ENCODE results near the gene ALOX5AP.

Gene ALOX5AP

DNA sequence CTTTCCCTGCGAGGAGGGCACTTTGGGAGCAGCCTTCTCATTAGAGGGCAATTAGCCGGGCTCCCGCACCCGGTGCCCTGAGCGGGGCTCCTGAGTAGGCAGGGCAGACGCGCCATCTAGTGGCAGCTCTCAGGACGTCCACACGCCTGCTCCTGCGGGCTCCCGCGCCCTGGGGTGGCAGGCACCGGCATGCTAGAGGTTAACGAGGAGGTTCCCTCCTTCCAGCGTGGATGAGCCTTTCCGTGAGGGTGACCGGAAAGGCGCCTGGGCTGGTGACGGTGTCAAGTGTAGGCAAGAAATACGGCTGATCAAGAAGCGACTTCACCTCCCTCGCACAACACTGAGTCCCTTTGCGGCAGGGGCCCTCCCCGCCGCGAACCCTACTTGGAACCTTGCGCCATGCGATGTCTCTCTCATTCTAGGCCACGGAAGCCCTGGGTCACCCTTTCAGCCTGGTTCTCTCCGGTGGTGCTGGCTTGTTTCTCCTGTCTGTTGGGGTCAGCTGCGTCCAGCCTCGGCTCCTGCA is 67.7 kb downstream of the ALOX5AP start:
- H3K27ac Mint-ChIP-seq, result no peak overlapping the region
- peak overlapping the region; percentile 44 for H3K4me3 Mint-ChIP-seq
- H3K27me3 Mint-ChIP-seq, result no peaks in the 10 kb centered on the region
- H3K9me3 Mint-ChIP-seq (ENCODE audit: low read depth), result no peaks in the 10 kb centered on the region
- H3K4me1 Mint-ChIP-seq (ENCODE audit: low read depth), result peaks cover 3% of the 10 kb centered on the region
- H3K36me3 Mint-ChIP-seq, result no peaks in the 10 kb centered on the region

- Mint-ChIP-seq H3K9me3 (ENCODE audit: low read depth) (no peaks in the 10 kb centered on the region), H3K27me3 (no peaks in the 10 kb centered on the region), H3K4me1 (ENCODE audit: low read depth) (peaks cover 3% of the 10 kb centered on the region), H3K4me3 (no peak overlapping the region), H3K27ac (no peak overlapping the region), H3K36me3 (no peaks in the 10 kb centered on the region)
These were observed 68.4 kb downstream of the ALOX5AP start for GRCh38 chr13:30803749-30804148.

DNA sequence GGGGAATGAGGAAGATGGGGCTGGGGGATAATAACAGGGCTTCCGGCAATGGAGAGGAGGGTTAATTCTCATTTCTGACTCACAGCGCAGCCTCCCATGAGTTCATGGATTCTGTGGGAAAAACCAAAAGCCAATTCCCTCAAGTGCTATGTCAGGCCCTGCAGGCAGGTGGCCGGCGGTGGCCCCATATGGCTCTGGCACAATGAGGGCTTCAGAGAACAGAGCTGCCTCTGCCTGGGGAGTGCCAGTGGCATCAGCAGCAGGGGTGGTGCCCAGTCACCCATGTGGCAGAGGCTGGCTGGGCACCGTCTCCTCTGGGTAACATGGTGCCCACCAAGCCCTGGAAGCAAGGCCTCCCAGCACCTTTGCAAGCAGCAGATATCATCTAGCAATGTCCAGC is 69.1 kb downstream of the ALOX5AP start:
- Mint-ChIP-seq H3K27me3 (no peaks in the 10 kb centered on the region), H3K4me3 (no peak overlapping the region), H3K4me1 (ENCODE audit: low read depth) (peaks cover 3% of the 10 kb centered on the region), H3K27ac (no peak overlapping the region), H3K36me3 (no peaks in the 10 kb centered on the region), H3K9me3 (ENCODE audit: low read depth) (no peaks in the 10 kb centered on the region)

DNA sequence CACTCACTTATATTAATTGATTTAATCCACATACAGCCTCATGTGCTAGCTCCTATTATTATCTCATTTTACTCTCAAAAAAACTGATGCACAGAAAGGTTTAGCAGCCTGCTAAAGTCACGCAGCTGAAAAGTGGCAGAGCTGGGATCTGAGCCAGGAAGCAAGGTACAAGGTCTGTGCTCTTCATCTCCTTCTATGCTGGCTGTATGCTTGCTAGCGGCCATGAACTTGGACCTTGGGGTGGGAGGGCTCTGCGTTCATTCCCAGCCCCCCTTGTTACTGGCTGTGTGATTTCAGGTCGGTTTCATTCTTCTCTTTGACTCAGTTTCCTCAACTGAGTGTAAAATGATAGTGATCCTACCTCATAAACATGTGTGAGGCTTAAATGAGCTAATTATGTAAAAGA is 69.8 kb downstream of the ALOX5AP start:
- no peaks in the 10 kb centered on the region for H3K27me3 Mint-ChIP-seq
- H3K4me1 Mint-ChIP-seq (ENCODE audit: low read depth), result peaks cover 3% of the 10 kb centered on the region
- no peaks in the 10 kb centered on the region for H3K9me3 Mint-ChIP-seq (ENCODE audit: low read depth)
- no peak overlapping the region for H3K27ac Mint-ChIP-seq
- no peak overlapping the region for H3K4me3 Mint-ChIP-seq
- no peaks in the 10 kb centered on the region for H3K36me3 Mint-ChIP-seq

DNA sequence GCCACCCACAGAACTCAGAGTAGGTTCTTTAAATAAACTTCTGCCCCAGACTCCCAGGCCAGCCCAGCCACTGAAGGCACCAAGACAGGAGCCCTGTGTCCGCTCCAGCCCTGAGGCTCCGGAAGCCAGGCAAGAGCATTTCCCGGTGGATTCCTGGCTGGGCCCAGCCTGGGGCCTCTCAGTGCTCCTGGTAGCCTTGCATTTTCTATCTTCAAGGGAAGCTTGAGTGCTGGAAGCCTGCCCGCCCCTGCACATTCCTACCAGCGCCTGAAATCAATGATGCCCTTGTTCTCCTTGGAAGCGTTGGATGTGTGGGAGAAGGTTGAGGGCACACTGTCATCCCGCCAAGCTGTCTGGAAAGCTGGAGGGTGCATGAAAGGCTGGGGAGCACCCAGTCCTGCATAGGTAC is 70.3 kb downstream of the ALOX5AP start:
- no peak overlapping the region for H3K27ac Mint-ChIP-seq
- H3K4me3 Mint-ChIP-seq, result no peak overlapping the region

GRCh38 chr13:30806784-30807183 is 71.4 kb downstream of the ALOX5AP start:
- Mint-ChIP-seq H3K27me3 (no peaks in the 10 kb centered on the region), H3K36me3 (no peaks in the 10 kb centered on the region), H3K9me3 (ENCODE audit: low read depth) (no peaks in the 10 kb centered on the region), H3K4me3 (no peak overlapping the region), H3K4me1 (ENCODE audit: low read depth) (peaks cover 3% of the 10 kb centered on the region), H3K27ac (no peak overlapping the region)

More for the DNA sequence above, 70.3 kb downstream of the ALOX5AP start:
- H3K9me3 Mint-ChIP-seq (ENCODE audit: low read depth), result no peaks in the 10 kb centered on the region
- H3K36me3 Mint-ChIP-seq, result no peaks in the 10 kb centered on the region
- peaks cover 3% of the 10 kb centered on the region for H3K4me1 Mint-ChIP-seq (ENCODE audit: low read depth)
- H3K27me3 Mint-ChIP-seq, result no peaks in the 10 kb centered on the region

GRCh38 chr13:30807392-30807791 is 72.0 kb downstream of the ALOX5AP start:
- peaks cover 3% of the 10 kb centered on the region for H3K4me1 Mint-ChIP-seq (ENCODE audit: low read depth)
- no peaks in the 10 kb centered on the region for H3K27me3 Mint-ChIP-seq
- H3K9me3 Mint-ChIP-seq (ENCODE audit: low read depth), result no peaks in the 10 kb centered on the region
- no peaks in the 10 kb centered on the region for H3K36me3 Mint-ChIP-seq
- H3K27ac Mint-ChIP-seq, result no peak overlapping the region
- H3K4me3 Mint-ChIP-seq, result no peak overlapping the region

DNA sequence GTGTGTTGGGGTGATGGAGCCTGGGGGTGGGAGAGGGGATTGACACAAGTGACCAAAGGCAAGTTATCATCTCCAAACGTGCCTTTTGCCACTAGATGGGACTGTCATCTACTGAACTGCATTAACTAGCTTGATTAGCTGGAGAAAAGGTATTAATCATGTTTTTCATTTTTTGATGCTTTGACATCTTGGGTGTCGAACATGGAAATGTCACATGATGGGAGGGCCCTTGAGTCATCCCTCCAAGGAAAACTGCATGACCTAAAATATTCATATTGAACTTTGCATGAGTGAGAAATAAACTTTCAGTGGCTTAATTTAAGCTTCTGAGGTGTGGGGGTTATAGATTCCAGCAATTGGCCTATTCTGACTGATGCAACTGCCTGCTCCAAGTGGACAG is 73.3 kb downstream of the ALOX5AP start:
- H3K27ac Mint-ChIP-seq, result no peak overlapping the region
- H3K4me3 Mint-ChIP-seq, result no peak overlapping the region
- H3K4me1 Mint-ChIP-seq (ENCODE audit: low read depth), result no peaks in the 10 kb centered on the region
- no peaks in the 10 kb centered on the region for H3K27me3 Mint-ChIP-seq
- no peaks in the 10 kb centered on the region for H3K36me3 Mint-ChIP-seq
- H3K9me3 Mint-ChIP-seq (ENCODE audit: low read depth), result no peaks in the 10 kb centered on the region

- Mint-ChIP-seq H3K4me1 (ENCODE audit: low read depth) (no peaks in the 10 kb centered on the region), H3K9me3 (ENCODE audit: low read depth) (no peaks in the 10 kb centered on the region), H3K36me3 (no peaks in the 10 kb centered on the region), H3K4me3 (no peak overlapping the region), H3K27ac (no peak overlapping the region), H3K27me3 (no peaks in the 10 kb centered on the region)
These were observed 74.4 kb downstream of the ALOX5AP start for GRCh38 chr13:30809787-30810186.

GRCh38 chr13:30810261-30810701 is 74.9 kb downstream of the ALOX5AP start:
- Mint-ChIP-seq H3K9me3 (ENCODE audit: low read depth) (no peaks in the 10 kb centered on the region), H3K4me1 (ENCODE audit: low read depth) (no peaks in the 10 kb centered on the region), H3K36me3 (no peaks in the 10 kb centered on the region), H3K4me3 (no peak overlapping the region), H3K27ac (no peak overlapping the region), H3K27me3 (no peaks in the 10 kb centered on the region)

GRCh38 chr13:30810801-30811200 is 75.5 kb downstream of the ALOX5AP start:
- Mint-ChIP-seq H3K27me3 (no peaks in the 10 kb centered on the region), H3K4me3 (no peak overlapping the region), H3K27ac (no peak overlapping the region), H3K9me3 (ENCODE audit: low read depth) (no peaks in the 10 kb centered on the region), H3K36me3 (no peaks in the 10 kb centered on the region), H3K4me1 (ENCODE audit: low read depth) (no peaks in the 10 kb centered on the region)
